Cardiac muscle cell (in vitro differentiated cells and primary cell): ENCODE measurements around the gene C6orf89. TPM values are rescaled to one million over a fixed set of nuclear protein-coding genes. Genes with fewer than 3 reads are reported as not detected.

ENCODE experiments used
- DNase-seq, 2 donors: peaks; one replicate each; pipeline versions ENCODE4 v3.0.0 to v3.0.0-alpha.2; 2010 to 2017; ENCODE audit warnings: low read depth in 1 of 2, low spot score in 1 of 2
- H3K27ac ChIP-seq: fragments of 200-600 bp; sonication (generic); 2 replicates; pipeline ENCODE4 v1.5.1; 2016
- H3K27me3 ChIP-seq: fragments of 200-600 bp; sonication (generic); 2 replicates; pipeline ENCODE4 v1.6.0; 2016; ENCODE audit warnings: control low read depth
- H3K36me3 ChIP-seq: fragments of 200-600 bp; sonication (generic); 2 replicates; pipeline ENCODE4 v1.5.1; 2016; ENCODE audit warnings: control low read depth
- H3K4me1 ChIP-seq: fragments of 200-600 bp; sonication (generic); 2 replicates; pipeline ENCODE4 v1.8.1; 2017; ENCODE audit warnings: low read depth, mild to moderate bottlenecking, mixed run types
- H3K4me3 ChIP-seq: fragments of 200-600 bp; sonication (generic); 2 replicates; pipeline ENCODE4 v1.5.1; 2016; ENCODE audit warnings: mild to moderate bottlenecking
- H3K9me3 ChIP-seq: fragments of 200-600 bp; sonication (generic); 2 replicates; pipeline ENCODE4 v1.5.1; 2017; ENCODE audit warnings: low read depth, mild to moderate bottlenecking, control low read depth
- CTCF ChIP-seq: IDR thresholded peaks from 2 replicates; pipeline ENCODE4 v1.5.1; 2012; ENCODE audit warnings: low read depth, mild to moderate bottlenecking, low read length
- polyA plus RNA-seq: library from polyadenylated mRNA; unstranded; fragments of >200 nt; fragmentation: Nextera tagmentation; extraction: Ambion mirVana; gene quantifications from 2 replicates; pipeline ENCODE4 v1.2.1, GENCODE V29; 2016
- total RNA-seq: library from RNA; depleted of rRNA; stranded (reverse); fragments of >200 nt; gene quantifications from 2 replicates; pipeline ENCODE4 v1.2.3, GENCODE V29; 2016

Gene C6orf89
- total and polyA plus RNA-seq, 2 experiments from 2014 or later: 27.6 to 28.6 TPM

GRCh38 chr6:36838896-36839748 is 46.6 kb upstream of the C6orf89 start, which contains the start of gene CPNE5:
Gene CPNE5 (minus strand): TSS chr6:36839444. CDS start chr6:36839377, 67 bp downstream.
- TF ChIP-seq CTCF: no peak
- no peak within 1 kb of the TSS for H3K27ac ChIP-seq
- peak in 1 of 2 donors; percentile 64 for DNase-seq
- no peaks in the 10 kb centered on the region for H3K36me3 ChIP-seq
- no peaks in the 10 kb centered on the region for H3K9me3 ChIP-seq
- peaks cover 33% of the 10 kb centered on the region for H3K4me1 ChIP-seq
- peak within 1 kb of the TSS; percentile 64 for H3K4me3 ChIP-seq
- H3K27me3 ChIP-seq: peaks cover 19% of the 10 kb centered on the region

GRCh38 chr6:36839749-36840431 is 45.9 kb upstream of the C6orf89 start:
- Histone ChIP-seq H3K4me3 (peak overlapping the region; percentile 64), H3K27me3 (peaks cover 19% of the 10 kb centered on the region), H3K9me3 (no peaks in the 10 kb centered on the region), H3K27ac (no peak overlapping the region), H3K4me1 (peaks cover 34% of the 10 kb centered on the region), H3K36me3 (no peaks in the 10 kb centered on the region)
- TF ChIP-seq CTCF: peak; percentile 16
- peak; percentile 54 to 73 for DNase-seq

GRCh38 chr6:36840432-36841403 is 45.0 kb upstream of the C6orf89 start:
- peak in 1 of 2 donors; percentile 39 for DNase-seq
- Histone ChIP-seq H3K9me3 (no peaks in the 10 kb centered on the region), H3K27me3 (peaks cover 19% of the 10 kb centered on the region), H3K36me3 (no peaks in the 10 kb centered on the region), H3K4me1 (peaks cover 37% of the 10 kb centered on the region), H3K4me3 (peak overlapping the region; percentile 64), H3K27ac (peak overlapping the region; percentile 18)
- TF ChIP-seq CTCF: no peak

GRCh38 chr6:36841756-36842155 is 44.0 kb upstream of the C6orf89 start:
- Histone ChIP-seq H3K27me3 (peaks cover 19% of the 10 kb centered on the region), H3K9me3 (no peaks in the 10 kb centered on the region), H3K4me1 (peaks cover 43% of the 10 kb centered on the region), H3K36me3 (no peaks in the 10 kb centered on the region), H3K4me3 (no peak overlapping the region), H3K27ac (no peak overlapping the region)
- no peak for TF ChIP-seq CTCF
- no peak for DNase-seq

GRCh38 chr6:36843170-36843569 is 42.6 kb upstream of the C6orf89 start:
- no peak for TF ChIP-seq CTCF
- no peaks in the 10 kb centered on the region for H3K36me3 ChIP-seq
- H3K27ac ChIP-seq: no peak overlapping the region
- peaks cover 50% of the 10 kb centered on the region for H3K4me1 ChIP-seq
- H3K4me3 ChIP-seq: no peak overlapping the region
- H3K27me3 ChIP-seq: peaks cover 13% of the 10 kb centered on the region
- no peak for DNase-seq
- H3K9me3 ChIP-seq: no peaks in the 10 kb centered on the region
